GM12892 (cell line): Measurements from ENCODE around the gene P2RY4.
"Not testable (repeated sequence)": the region's sequence is repeated elsewhere in the genome, so short reads cannot be mapped to it uniquely, and the experiment has no call there.

ENCODE experiments used
- DNase-seq: peaks from one replicate; pipeline ENCODE4 v3.0.0; 2011; ENCODE audit not compliant: insufficient read length
- FAIRE-seq: peaks from 2 replicates; lab custom pipeline; 2011; peaks lifted over from hg19 to GRCh38; lab: Jason Lieb, UNC
- POLR2A ChIP-seq: IDR thresholded peaks from 2 replicates; pipeline ENCODE4 v1.6.1; 2011; ENCODE audit warnings: low read depth, low read length, control low read depth
- POLR2AphosphoS5 ChIP-seq: IDR thresholded peaks from 2 replicates; pipeline ENCODE4 v1.6.1; 2011; ENCODE audit warnings: low read depth, low read length, control low read depth
- TAF1 ChIP-seq: IDR thresholded peaks from 2 replicates; pipeline ENCODE4 v1.6.1; 2011; ENCODE audit warnings: low read depth, mild to moderate bottlenecking, control low read depth, low read length, borderline replicate concordance

P2RY4 gene

GRCh38 chrX:70241501-70241900, 18.5 kb downstream of the P2RY4 start:
- no peak for TF ChIP-seq POLR2AphosphoS5
- no peak for TF ChIP-seq POLR2A
- TF ChIP-seq TAF1, result no peak
- DNase-seq, result no peak
- FAIRE-seq, result no peak

- FAIRE-seq (no peak), DNase-seq (no peak)
- TF ChIP-seq POLR2A, result no peak
- no peak for TF ChIP-seq POLR2AphosphoS5
- no peak for TF ChIP-seq TAF1
Measured at GRCh38 chrX:70240751-70241150, 19.3 kb downstream of the P2RY4 start.

GRCh38 chrX:70234355-70234754, 25.6 kb downstream of the P2RY4 start, which contains the start of gene AWAT1:
AWAT1 (plus strand) TSS chrX:70234655; CDS start chrX:70234696, 41 bp downstream.
- no peak for FAIRE-seq
- TF ChIP-seq POLR2A, result no peak
- TF ChIP-seq TAF1, result no peak
- no peak for TF ChIP-seq POLR2AphosphoS5
- no peak for DNase-seq

DNA sequence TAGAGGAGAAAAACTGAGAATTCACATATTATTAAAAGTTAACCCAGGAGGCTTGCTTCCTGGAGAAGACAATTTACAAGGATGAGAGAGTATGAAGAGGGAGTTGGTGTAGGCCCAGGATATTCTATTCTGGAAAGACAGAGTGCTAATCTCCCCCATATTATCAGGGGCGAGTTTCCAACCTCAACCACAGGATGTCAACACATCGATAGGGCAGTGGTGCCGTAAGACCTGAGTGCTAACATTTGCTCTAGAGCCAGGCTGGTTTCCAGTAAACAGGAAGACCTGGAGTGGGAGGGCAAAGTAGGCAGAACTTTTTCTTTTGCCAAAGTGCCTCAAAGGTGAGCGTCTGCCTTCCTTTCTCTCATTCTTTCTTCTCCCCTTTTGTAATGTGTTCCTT, 28.3 kb downstream of the P2RY4 start:
- FAIRE-seq (no peak), DNase-seq (no peak)
- TF ChIP-seq POLR2AphosphoS5 (no peak), TAF1 (no peak), POLR2A (no peak)

DNA sequence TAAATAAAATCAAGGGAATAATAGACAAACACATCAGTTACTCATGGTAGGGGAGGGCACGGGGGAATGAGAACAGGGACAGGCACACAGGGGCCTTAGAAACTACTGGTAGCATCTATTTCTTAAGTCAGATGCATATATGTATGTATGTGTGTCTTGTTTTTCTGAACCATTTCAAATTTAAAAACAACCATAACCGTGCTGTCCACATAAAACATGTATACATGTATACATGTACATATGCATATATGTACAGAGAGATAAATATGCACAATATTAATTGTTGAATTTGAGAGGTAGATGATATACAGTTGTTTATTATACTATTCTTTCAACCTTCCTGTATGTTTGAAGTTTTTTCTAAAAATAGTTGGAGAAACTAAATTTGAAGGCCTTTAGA, 33.3 kb downstream of the P2RY4 start:
- DNase-seq (no peak), FAIRE-seq (no peak)
- TF ChIP-seq TAF1 (no peak), POLR2A (no peak), POLR2AphosphoS5 (no peak)

GRCh38 chrX:70226048-70226447, 34.0 kb downstream of the P2RY4 start:
- DNase-seq, result no peak
- no peak for TF ChIP-seq TAF1
- TF ChIP-seq POLR2A, result no peak
- FAIRE-seq, result no peak

DNA sequence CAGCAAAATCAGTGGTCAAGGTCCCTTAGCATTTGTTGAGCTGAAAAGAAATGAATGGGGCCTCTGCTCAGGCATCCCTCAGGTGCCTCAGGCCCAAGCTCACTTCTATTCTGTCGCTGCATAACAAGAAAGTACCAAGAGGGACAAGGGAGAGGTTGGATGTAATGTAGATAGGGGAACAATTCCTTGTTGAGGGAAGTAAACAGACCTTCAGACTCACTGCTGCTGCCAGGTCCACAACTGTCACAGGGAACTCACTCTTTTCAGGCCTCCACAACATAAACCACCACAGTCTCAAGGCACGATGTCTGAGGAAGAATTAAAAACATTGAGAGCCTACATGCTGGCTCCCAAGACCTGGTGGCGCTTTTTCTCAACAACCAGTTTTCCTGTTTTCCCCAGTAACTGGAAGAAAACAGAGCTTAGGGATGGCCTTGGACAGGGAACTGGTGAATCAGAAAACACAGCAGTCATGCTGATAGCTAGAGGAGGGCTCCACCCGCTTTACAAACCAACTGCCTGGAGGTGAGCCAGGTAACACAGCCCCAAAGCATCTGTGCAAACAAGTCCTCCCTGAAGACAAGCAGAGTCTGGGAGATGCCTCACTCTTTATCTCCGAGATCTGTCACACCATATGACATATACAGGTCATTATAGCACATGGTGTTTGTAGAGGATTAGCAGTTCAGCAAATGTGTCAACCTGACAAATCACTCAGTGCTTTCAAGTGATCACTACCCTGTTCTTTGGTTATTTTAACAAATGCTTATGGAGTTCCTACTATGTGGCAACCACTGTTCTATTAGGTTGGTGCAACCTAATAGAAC, 39.9 kb downstream of the P2RY4 start:
- no peak for TF ChIP-seq POLR2A
- no peak for TF ChIP-seq POLR2AphosphoS5
- no peak for TF ChIP-seq TAF1
- FAIRE-seq, result no peak
- no peak for DNase-seq

GRCh38 chrX:70209570-70209969, 50.4 kb downstream of the P2RY4 start:
- DNase-seq, FAIRE-seq: not testable (repeated sequence)

GRCh38 chrX:70208479-70208878, 51.5 kb downstream of the P2RY4 start:
- TF ChIP-seq POLR2A, result no peak
- no peak for TF ChIP-seq POLR2AphosphoS5
- TF ChIP-seq TAF1, result no peak
- no peak for FAIRE-seq
- DNase-seq, result no peak
